Esophagus squamous epithelium (tissue), 5 donors: ENCODE results near the gene PRCP. TPM values are rescaled to one million over a fixed set of nuclear protein-coding genes. Genes with fewer than 3 reads are reported as not detected.

Experiments used
- DNase-seq: peaks from one replicate; lab custom pipeline; 2025; lab: John Stamatoyannopoulos, UW
- H3K27ac ChIP-seq, 4 donors: fragments of 200-600 bp; sonication (generic); one replicate each; pipeline ENCODE4 v1.5.1; 2016 to 2019; ENCODE audit warnings: mild to moderate bottlenecking in 1 of 4
- H3K27me3 ChIP-seq, 4 donors: fragments of 200-600 bp; sonication (generic); 1 replicate in 3 of 4; 2 replicates in 1 of 4; pipeline versions ENCODE4 v1.5.1 to v1.6.0; 2017 to 2021; ENCODE audit warnings: antibody characterized with exemption in 1 of 4
- H3K36me3 ChIP-seq, 3 donors: fragments of 200-600 bp; sonication (generic); one replicate each; pipeline ENCODE4 v1.5.1; 2016 to 2019
- H3K4me1 ChIP-seq, 3 donors: fragments of 200-600 bp; sonication (generic); one replicate each; pipeline ENCODE4 v1.5.1; 2017 to 2019
- H3K4me3 ChIP-seq, 4 donors: fragments of 200-600 bp; sonication (generic); 1 replicate in 3 of 4; 2 replicates in 1 of 4; pipeline ENCODE4 v1.5.1; 2016 to 2019; ENCODE audit warnings: mild to moderate bottlenecking in 2 of 4, moderate library complexity in 1 of 4
- H3K9me3 ChIP-seq, 3 donors: fragments of 200-600 bp; sonication (generic); one replicate each; pipeline ENCODE4 v1.5.1; 2016 to 2019
- POLR2A ChIP-seq, 4 donors: fragments of 450-650 bp; IDR thresholded peaks; one replicate each; pipeline ENCODE4 v1.6.1; 2017; ENCODE audit warnings: antibody characterized with exemption in 4 of 4, mild to moderate bottlenecking in 4 of 4, moderate library complexity in 3 of 4
- WGBS, 2 donors: methylation state at CpG; one replicate each; pipeline ENCODE4 v1.1.5; 2018; 5-methylcytosine and 5-hydroxymethylcytosine counted together
- intact Hi-C: fragments of 100-400 bp; cut with DNase I; formaldehyde crosslinking; loops from one replicate; pipeline ENCODE4 v1.15.0; 2022
- total RNA-seq, 4 donors: library from RNA; depleted of rRNA; stranded (reverse); fragments of >200 nt; gene quantifications; one replicate each; pipeline ENCODE4 v1.1.0, GENCODE V29; 2016
- TF ChIP-seq, protein P1 (sequence below), 6 experiments: fragments of 450-650 bp in 4 of 6; fragments of 200-600 bp in 2 of 6; sonication (generic) in 2 of 6; IDR thresholded peaks; one replicate each; pipeline ENCODE4 v1.5.1; 2016 to 2019; ENCODE audit warnings: antibody characterized with exemption in 6 of 6, mild to moderate bottlenecking in 4 of 6, moderate library complexity in 4 of 6
- donor health status: DM: yes; HTN: yes; CAD: no.

PRCP gene
- total RNA-seq, 4 donors from 2014 or later, result 39.6 to 82.4 (median 50.3) TPM

DNA sequence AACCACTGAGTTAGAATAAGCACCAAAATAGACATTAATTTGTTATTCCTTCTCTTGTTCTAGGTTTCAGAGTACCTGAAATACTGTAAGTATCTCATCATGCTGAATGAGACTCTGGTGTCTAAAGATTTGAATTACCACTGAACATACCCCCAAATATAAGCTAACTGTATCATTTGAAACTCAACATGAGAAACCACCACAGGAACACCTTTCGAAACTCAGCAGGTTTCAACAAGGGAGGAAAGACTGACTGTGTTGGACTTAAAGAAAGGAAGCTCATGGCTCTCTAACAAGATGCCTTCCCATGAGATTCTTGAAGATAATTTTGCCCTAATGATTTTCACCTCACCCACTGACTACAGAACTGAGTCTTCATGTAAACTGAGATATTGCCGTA lies 37.0 kb downstream of the PRCP start:
- Histone ChIP-seq H3K36me3 (no peaks in the 10 kb centered on the region), H3K4me1 (peaks cover 0 to 45% (median 12%) of the 10 kb centered on the region in 3 donors), H3K27ac (no peak overlapping the region), H3K9me3 (no peaks in the 10 kb centered on the region), H3K27me3 (no peaks in the 10 kb centered on the region), H3K4me3 (no peak overlapping the region)
- DNase-seq, result no peak
- 81 to 83% methylated on average over 2 of the region's 2 CpGs for WGBS, 2 donors
- intact Hi-C loops, result no loop called here
- TF ChIP-seq, protein P1, sequence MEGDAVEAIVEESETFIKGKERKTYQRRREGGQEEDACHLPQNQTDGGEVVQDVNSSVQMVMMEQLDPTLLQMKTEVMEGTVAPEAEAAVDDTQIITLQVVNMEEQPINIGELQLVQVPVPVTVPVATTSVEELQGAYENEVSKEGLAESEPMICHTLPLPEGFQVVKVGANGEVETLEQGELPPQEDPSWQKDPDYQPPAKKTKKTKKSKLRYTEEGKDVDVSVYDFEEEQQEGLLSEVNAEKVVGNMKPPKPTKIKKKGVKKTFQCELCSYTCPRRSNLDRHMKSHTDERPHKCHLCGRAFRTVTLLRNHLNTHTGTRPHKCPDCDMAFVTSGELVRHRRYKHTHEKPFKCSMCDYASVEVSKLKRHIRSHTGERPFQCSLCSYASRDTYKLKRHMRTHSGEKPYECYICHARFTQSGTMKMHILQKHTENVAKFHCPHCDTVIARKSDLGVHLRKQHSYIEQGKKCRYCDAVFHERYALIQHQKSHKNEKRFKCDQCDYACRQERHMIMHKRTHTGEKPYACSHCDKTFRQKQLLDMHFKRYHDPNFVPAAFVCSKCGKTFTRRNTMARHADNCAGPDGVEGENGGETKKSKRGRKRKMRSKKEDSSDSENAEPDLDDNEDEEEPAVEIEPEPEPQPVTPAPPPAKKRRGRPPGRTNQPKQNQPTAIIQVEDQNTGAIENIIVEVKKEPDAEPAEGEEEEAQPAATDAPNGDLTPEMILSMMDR (IDR thresholded peaks at IDR 0.05), result no peak
- TF ChIP-seq POLR2A (IDR thresholded peaks at IDR 0.05), result no peak

DNA sequence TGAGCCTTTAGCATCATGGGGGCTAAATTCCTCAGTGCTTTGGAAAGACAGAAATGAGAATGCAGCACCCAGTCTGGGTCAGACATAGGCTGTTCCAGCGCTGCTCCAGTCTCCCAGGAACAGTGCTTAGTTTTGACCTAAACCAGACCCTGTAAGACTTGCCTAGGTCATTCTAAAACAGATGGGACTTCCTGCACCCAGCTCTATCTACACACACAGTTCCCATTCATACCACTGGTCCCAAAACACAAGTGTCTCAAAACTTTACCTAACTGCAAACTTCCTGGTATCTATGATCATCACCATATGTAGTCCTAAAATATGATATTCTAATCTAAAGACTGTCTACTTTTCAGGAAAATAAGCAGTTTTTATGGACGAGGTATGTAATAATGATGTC lies 37.9 kb downstream of the PRCP start:
- Histone ChIP-seq H3K4me1 (peaks cover 0 to 37% (median 9%) of the 10 kb centered on the region in 3 donors), H3K27me3 (no peaks in the 10 kb centered on the region), H3K27ac (no peak overlapping the region), H3K9me3 (no peaks in the 10 kb centered on the region), H3K36me3 (no peaks in the 10 kb centered on the region), H3K4me3 (no peak overlapping the region)
- intact Hi-C loops, result no loop called here
- DNase-seq, result no peak
- no peak for TF ChIP-seq POLR2A (IDR thresholded peaks at IDR 0.05)
- WGBS, 2 donors, result 85 to 92% methylated on average over 2 of the region's 2 CpGs

DNA sequence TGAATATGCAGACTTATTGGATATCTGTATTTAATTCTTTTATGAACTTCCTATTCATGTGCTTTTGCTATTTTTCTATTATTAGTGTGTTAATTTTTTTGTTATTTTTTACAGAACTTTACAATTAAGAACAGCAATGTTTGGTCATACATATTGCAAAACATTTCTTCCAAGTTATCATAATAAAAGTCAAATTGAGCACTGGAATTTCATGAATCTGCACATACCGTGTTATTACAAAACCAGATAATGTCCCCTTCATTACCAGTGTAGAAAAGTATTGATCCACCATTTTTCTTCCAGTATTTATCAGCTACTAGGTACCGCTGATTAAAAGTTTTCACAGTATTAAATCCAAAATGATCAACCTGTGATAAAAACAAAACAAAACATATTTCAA lies 40.5 kb downstream of the PRCP start:
- H3K27me3 ChIP-seq, result no peaks in the 10 kb centered on the region
- 91% methylated on average over 2 of the region's 2 CpGs for WGBS, 2 donors
- H3K9me3 ChIP-seq, result no peaks in the 10 kb centered on the region
- DNase-seq, result no peak
- TF ChIP-seq, protein P1 (IDR thresholded peaks at IDR 0.05), result no peak
- no peak for TF ChIP-seq POLR2A (IDR thresholded peaks at IDR 0.05)
- H3K27ac ChIP-seq, result no peak overlapping the region
- H3K4me3 ChIP-seq, result no peak overlapping the region
- H3K4me1 ChIP-seq, result peaks cover 0 to 31% (median 7%) of the 10 kb centered on the region in 3 donors
- no peaks in the 10 kb centered on the region for H3K36me3 ChIP-seq
- intact Hi-C loops, result no loop called here

DNA sequence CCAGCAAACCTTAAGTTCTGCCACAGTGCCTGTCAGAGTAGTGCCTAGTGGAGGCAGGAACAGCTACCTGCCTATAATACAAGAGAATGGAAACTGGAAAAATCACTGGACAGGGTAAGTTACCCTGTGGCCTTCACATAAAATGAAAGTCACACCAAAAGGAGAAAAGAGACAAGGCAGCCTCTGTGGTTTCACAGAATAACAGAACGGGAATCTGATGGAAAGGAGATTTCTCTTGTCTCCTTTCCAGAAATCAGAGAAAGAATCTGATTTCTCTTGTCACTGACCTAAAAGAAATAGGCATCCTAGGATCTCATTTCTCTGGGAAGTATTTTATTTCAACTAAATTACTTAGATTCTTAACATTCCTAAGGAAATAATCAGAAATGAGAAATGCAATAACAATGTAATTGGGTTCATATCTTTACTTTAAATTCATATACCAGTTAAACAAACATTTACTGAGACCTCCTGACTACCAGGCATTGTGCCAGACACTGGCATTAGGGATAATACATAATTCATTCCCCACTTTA lies 41.6 kb downstream of the PRCP start:
- Histone ChIP-seq H3K36me3 (no peaks in the 10 kb centered on the region), H3K4me1 (peaks cover 0 to 20% (median 0%) of the 10 kb centered on the region in 3 donors), H3K27ac (no peak overlapping the region), H3K27me3 (no peaks in the 10 kb centered on the region), H3K9me3 (no peaks in the 10 kb centered on the region), H3K4me3 (no peak overlapping the region)
- TF ChIP-seq, protein P1 (IDR thresholded peaks at IDR 0.05), result no peak
- DNase-seq, result no peak
- intact Hi-C loops, result no loop called here
- WGBS, 2 donors, result 43 to 53% methylated on average over 1 of the region's 1 CpG

DNA sequence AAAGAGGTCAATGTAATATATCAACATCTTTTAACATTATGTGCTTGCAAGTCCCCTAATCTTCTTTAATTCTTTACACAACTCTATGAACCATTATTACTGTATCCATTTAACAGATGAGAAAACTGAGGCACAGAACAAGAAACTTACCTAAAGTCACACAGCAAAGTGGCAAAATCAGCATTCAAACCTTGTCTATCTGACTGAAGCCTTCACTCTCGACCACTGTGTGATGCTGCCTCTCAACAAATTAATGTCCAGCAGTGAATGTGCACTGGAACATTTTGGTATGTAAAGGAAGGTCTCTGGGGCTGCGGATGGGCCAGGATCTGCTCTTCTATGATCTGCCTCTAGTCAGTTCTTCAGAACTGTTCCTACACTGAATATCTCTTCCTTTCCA lies 42.1 kb downstream of the PRCP start:
- no peak for DNase-seq
- intact Hi-C loops, result no loop called here
- TF ChIP-seq, protein P1 (IDR thresholded peaks at IDR 0.05), result no peak
- TF ChIP-seq POLR2A (IDR thresholded peaks at IDR 0.05), result no peak
- Histone ChIP-seq H3K4me1 (peaks cover 0 to 15% (median 0%) of the 10 kb centered on the region in 3 donors), H3K9me3 (no peaks in the 10 kb centered on the region), H3K27me3 (no peaks in the 10 kb centered on the region), H3K36me3 (no peaks in the 10 kb centered on the region), H3K4me3 (no peak overlapping the region), H3K27ac (no peak overlapping the region)
- 69 to 82% methylated on average over 1 to 2 of the region's 2 CpGs for WGBS, 2 donors

DNA sequence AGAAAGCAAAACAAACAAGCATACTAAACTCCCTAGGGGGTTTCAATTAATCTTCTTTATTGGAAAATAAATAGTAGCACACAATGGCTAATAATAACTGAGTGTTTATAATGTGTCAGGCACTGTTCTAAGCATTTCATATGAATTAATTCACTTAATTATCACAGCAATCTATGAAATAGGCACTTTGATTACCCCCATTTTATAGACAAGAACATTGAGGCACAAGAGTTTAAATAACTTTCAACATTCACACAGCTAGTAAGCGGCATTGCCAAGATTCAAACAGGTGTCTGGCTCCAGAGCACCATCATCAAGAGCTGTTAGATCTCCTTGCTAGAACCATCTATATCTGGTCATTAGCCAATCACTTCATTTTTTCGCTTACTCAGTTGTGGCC lies 43.1 kb downstream of the PRCP start:
- no peak overlapping the region for H3K4me3 ChIP-seq
- H3K27ac ChIP-seq, result no peak overlapping the region
- WGBS, 2 donors, result 92 to 100% methylated on average over 2 of the region's 2 CpGs
- H3K27me3 ChIP-seq, result no peaks in the 10 kb centered on the region
- H3K36me3 ChIP-seq, result no peaks in the 10 kb centered on the region
- TF ChIP-seq, protein P1 (IDR thresholded peaks at IDR 0.05), result no peak
- TF ChIP-seq POLR2A (IDR thresholded peaks at IDR 0.05), result no peak
- intact Hi-C loops, result no loop called here
- no peaks in the 10 kb centered on the region for H3K9me3 ChIP-seq
- peaks cover 0 to 10% (median 0%) of the 10 kb centered on the region in 3 donors for H3K4me1 ChIP-seq
- no peak for DNase-seq
